Endothelial cell of umbilical vein (primary cell): ENCODE data around the gene PACSIN2.

ENCODE experiments used
- CTCF ChIP-seq, 2 donors: IDR thresholded peaks; 1 replicate in 1 of 2; 2 replicates in 1 of 2; pipeline ENCODE4 v1.5.1; 2011; ENCODE audit warnings: low read length in 2 of 2, mild to moderate bottlenecking in 2 of 2, moderate library complexity in 2 of 2, control low read depth in 1 of 2, inconsistent platforms in 1 of 2, low read depth in 1 of 2; ENCODE audit not compliant: insufficient read depth in 1 of 2; ENCODE audit errors: extremely low read depth in 1 of 2
- GATA2 ChIP-seq: IDR thresholded peaks from 2 replicates; pipeline ENCODE4 v1.7.0; 2011; ENCODE audit warnings: low read depth, mild to moderate bottlenecking, moderate library complexity, mixed read lengths, low read length; ENCODE audit not compliant: insufficient read length, insufficient read depth
- POLR2A ChIP-seq: IDR thresholded peaks from 2 replicates; pipeline ENCODE4 v1.6.1; 2012; ENCODE audit warnings: low read depth, mild to moderate bottlenecking, control low read depth, low read length

DNA sequence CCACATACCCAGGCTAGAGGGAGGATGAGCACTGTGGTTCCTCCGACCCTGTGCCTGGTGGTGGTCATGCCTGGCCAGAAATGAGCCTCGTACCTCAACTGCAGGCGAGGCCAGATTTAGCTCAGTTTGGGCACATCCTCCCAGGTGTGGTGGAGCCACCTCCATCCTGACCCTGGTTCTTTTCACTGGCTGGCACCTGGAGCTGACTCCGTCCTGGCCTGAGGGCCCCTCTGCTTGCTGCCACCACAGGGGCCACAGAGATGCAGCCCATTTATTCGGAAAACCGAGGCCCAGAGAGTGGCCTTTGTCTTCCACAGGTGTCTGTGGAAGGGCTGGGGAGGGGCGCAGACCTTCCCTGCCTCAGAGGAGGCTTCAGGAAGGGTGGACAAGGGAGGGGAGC lies 148.8 kb downstream of the PACSIN2 start:
- no peak for TF ChIP-seq CTCF (IDR thresholded peaks at IDR 0.05; ENCODE audit: extremely low read depth in 1 of 2, insufficient read depth in 1 of 2, low read depth in 1 of 2, low read length in 2 of 2)
- no peak for TF ChIP-seq POLR2A
- no peak for TF ChIP-seq GATA2
